DMS79 treated with DMSO at 0.1 percent for 48 hours (cell line): ENCODE data around the gene GRXCR1.

Experiments
- DNase-seq: peaks from one replicate; lab custom pipeline; 2025; lab: John Stamatoyannopoulos, UW

GRXCR1 gene

DNA sequence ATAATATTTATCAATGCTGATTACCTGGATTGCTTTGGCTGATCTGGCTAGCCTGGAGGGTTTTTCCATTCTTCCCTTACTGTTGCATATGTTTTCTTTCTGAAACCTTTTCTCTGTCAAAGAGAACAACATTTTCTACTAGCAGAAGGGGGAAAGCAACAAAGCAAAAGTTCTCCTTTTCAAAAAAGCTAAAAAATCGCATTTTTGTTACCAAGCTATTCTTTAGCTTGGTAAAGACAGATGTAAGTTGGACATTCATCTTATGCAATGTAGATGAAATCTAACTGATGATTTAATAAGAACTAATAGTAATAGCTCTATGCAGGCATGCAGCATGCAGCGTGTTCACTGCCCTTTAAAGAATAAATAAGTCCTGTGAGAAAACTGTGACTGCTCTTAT lies at the start of gene GRXCR1:
Gene GRXCR1, plus strand, starts transcription at position 301 of the 400 bp plus-strand sequence. CDS start 554 bp downstream, outside the sequence.
- no peak for DNase-seq

DNA sequence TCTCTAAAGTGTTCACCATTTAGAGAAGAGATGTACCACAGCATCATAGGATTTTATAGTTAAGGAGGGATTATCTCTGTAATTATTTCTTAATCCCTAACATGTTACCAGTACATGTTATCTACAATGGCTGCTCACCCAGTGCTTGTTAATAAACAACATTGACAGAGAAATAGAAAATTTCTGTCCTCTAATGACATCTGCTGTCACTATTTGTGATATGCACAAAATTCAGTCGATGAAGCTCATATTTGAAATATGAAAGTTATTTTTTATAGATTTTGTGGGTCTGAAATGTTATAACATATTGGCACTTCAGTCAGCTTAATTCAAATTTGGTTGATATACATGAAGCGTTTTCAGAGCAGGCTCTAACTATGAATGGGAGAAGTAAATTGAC lies 48.8 kb upstream of the GRXCR1 start:
- no peak for DNase-seq

DNA sequence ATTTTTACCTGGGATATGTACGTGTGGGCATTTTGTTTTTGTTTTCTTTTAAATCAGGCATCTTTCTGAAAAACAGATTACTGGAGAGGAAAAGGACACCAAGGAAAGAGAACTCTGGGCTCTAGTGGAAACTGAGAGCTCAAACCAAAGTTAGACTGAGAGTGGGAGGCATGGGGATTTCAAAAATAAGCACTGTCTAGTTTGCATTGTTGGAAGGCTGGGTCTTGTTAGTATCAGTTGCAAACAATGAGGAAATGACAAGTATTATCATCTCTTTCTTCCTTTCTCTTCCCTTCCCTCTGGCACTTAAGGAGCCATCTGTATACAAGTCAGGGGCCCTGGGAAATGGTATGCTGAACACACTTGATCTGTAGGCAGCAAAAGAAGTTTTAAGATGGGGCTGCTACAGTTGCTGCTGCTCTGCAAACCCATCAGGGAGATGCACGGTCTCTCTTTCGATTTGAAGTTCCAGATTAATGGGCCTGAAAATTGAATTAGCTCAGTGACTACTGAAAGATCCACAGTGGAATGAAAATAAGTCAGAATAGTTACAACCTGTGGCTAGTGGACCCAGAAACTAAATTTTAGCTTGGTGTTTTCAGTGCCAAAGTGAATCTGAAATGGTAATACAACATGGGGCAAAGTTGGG lies 48.0 kb upstream of the GRXCR1 start:
- DNase-seq, result no peak

DNA sequence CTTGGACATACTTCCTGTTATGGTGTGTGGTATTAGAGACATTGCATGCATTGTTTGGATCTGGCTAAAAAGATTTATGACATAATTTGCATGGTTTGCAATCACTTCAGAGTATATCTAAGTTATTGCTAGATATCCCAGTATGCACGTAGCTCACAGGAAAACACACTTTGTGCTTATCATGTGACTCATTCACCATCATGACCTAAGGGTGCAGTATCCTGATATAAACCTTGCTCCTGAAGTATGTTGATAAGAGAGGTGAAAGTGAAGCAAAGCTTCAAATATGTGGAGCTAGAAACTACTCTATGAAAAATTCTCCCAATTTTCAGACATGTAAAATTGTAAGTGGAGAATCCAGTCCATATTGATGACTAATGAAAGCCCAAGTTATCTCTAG lies 46.9 kb upstream of the GRXCR1 start:
- DNase-seq, result no peak

DNA sequence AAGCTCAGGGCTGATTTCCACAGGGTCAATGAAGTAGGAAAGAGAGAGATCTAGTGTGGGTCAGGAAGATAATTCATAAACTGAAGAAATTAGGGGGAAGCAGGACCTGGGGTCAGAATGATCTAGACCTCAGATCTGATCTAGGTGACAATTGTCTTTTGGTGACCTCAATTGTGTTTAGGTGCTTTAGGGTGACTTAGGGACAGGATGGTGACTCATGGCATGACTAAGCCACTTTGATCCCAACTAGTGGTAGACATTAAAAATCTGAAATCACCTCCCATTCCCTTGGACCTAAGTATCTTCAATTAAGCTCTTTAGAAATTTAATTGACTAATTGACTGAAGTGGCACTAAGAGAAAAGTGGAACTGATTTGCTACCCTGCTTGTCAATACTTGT lies 36.7 kb upstream of the GRXCR1 start:
- DNase-seq, result no peak

DNA sequence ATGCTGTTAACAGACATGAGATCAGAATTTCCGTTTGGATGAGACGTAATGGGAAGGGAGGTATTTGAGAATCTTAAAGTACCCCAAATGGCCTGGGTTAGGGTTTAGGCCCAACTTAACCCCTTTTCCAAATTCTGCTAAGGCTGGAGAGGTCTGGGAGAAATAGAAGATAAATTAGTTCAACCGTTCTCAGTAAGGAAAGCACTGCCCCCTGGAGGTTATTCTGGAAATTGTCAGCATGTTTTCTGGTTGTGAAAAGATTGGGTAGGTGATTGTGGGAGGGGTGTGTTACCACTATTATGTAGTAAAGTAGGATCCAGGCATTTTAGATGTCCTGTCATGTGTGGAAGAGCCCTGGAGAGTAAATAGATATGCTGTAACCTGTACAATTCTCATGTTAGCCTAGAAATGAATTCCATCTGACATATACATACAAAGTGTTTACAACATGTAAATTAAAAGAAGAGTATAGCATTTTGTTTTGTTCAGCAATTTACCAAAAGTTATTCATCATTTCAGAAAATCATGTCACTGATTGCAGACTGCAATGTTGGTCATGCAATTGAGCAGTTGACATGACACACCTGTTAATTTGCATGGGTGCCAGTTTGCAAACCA lies 26.8 kb upstream of the GRXCR1 start:
- DNase-seq, result peak; percentile 1

DNA sequence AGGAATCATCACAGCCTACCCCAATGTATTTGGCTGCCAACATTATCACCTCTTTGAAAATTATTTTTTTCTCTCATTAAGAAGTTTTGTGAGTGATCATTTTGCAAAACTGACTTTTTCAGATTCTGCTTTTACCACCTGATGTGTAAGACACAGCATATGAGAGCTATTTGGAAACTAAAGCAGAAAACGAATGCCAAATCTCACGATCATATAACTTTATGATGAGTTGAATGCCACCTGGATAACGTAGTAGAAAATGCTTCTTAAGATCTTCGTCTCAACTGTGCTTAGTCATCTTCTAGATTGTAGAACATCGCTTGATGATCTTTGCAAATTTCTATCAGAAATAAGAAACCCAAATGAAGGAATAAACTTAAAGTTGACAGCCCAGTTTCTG lies 21.3 kb upstream of the GRXCR1 start:
- no peak for DNase-seq

DNA sequence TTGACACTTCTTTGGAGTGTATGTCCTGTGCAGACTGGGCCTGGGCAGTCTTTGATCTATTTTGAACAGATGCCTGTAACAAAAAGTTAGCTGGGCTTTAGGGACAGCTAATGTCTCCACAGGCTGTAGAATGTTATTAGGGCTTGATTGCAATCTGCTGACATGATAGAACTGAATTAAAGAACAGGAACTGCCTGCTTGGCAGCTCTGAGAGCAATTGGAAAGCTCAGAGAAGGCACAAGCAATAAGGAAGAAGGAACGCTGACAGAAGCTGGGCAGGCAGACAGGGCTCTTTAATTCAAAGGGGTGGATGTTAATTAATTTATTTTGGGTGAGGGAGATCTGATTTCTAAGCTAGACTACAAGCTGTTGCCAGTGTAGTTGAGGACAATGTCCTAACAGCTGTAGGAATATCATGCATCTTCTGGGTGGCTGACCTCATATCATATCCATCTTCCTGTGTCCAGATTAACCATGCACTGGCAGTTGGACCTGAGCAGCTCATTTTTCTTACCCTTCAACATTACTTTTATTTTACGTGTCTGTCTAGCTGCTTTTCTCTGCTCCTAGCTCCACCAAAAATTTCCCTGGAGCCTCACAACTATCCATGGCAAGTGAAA lies 20.7 kb upstream of the GRXCR1 start:
- DNase-seq, result no peak

DNA sequence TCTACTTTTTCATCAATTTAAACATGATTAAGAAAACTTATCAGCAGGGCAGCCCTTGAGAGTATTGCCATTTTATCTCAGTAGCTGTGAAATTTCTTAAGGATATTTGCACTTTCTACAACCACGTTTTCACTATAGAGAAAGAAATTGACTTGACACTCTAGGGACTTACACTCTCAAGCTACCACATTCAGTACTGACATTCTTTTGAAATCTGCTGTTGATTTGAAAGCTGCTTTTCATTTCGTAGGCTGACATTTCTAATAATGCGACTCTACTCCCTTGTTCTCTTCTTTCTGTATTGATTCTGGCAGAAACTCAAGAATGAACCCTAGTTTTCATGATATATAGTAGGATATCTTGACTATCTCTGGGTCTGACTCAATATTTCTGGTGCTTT lies 13.7 kb upstream of the GRXCR1 start:
- no peak for DNase-seq

DNA sequence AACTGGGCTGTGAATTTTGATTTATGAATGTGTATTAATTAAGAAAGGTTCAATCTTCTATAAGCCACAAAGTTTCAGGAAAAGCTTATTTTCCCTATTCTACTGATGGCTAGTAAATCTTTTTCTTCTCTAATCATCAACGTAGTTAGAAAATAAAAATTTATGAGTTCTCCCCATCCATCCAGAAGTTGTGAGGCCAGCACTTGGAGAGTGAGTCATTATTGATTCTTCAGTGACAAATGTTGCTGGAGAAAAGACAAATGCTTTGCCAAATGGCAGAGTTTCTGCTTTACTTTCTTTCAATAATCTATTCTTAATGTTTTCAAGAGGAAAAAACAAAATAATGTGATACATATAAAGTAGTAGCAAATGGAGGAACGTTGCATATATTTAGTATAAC lies 11.3 kb upstream of the GRXCR1 start:
- DNase-seq, result no peak

DNA sequence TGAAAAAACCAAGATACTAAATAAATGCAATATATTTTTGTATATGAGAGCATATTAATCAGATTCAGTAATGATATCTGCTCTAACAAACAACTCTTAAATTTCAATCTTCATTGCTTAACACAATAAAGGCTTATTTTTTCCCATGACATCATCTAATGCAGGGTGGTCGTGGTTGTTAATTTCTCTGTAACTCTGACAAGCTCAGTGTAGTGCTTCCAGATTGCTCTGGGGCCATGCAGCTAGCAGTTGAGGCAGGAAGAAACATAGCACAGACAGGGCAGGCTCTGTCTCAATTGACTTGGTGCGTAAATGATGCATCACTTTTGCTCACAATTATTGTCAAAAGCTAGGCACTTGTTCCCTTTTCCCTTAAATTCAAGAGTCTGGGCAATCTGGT lies 869 bp upstream of the GRXCR1 start:
- no peak for DNase-seq

DNA sequence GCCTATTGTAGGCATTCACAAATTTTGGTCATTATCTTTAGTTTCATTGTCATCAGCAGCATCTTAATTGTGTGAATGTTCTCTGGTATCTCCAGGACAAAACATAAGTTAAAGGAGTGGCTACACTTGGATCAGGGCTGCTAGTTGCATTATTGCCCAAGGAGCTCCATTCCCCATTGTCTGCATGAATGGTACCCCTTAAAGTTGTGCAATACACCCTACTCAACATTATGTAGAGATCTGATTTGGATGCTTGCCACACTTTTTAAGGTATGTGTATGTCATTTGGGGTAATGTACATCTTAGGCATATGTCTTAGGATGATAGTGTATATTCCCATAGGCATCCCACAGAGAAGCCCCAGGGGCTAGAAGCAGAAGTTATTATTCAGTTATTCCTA lies 2.9 kb downstream of the GRXCR1 start:
- DNase-seq, result no peak

DNA sequence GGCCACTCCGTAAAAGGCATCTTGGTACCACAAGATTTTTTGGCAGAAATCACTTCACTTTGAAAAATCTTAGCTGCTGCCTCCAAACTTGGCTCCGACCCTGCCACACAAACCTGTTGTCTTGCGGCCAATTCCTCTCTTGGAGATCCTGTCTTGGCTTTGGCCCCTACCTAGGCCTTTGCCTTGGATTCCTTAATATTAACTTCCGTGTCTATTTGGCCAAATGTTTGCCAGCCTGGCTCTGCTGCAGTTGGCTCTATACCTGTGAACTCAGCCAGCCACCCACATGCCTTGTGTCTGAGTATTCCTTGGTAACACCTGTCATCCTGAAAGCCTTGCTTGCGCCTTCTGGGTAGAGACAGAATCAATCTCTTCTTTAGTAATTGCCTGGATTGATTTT lies 12.5 kb downstream of the GRXCR1 start:
- DNase-seq, result no peak

DNA sequence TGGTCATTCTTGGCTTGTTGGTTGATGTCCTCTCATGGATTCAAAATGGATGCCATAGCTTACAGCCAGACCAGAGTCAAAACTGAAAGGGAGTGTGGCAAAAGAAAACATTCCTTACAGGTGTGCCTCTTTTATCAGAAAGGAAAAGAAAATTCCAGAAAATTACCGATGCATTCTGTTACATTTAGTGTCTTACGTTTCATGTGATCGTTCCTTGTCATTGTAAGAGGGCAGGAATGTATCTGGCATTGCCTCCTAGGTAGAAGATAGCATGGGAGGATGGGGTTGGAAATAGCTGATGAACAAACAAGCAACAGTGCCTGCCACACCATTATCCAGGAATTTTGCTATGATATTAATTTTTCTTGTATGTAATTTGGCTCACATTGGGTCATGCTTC lies 13.1 kb downstream of the GRXCR1 start:
- DNase-seq, result no peak

DNA sequence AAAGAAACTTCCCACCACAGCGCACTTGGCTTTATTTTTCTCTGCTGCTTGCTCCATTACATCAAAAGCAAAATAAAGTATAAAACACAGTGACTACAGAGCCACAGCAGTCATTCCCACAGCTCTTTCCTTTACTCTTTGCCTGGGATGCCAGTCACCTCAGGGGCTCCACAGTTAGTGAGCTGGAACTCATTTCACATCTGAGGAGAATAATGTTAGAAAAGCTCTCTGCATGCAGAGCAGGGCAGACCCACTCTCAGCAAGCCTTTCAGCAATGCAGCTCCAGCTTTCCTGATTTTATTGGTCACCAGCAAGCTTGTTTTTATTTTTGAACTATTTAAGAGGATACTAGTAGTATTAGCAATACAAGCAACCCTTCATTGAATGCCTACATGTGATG lies 13.8 kb downstream of the GRXCR1 start:
- DNase-seq, result no peak

DNA sequence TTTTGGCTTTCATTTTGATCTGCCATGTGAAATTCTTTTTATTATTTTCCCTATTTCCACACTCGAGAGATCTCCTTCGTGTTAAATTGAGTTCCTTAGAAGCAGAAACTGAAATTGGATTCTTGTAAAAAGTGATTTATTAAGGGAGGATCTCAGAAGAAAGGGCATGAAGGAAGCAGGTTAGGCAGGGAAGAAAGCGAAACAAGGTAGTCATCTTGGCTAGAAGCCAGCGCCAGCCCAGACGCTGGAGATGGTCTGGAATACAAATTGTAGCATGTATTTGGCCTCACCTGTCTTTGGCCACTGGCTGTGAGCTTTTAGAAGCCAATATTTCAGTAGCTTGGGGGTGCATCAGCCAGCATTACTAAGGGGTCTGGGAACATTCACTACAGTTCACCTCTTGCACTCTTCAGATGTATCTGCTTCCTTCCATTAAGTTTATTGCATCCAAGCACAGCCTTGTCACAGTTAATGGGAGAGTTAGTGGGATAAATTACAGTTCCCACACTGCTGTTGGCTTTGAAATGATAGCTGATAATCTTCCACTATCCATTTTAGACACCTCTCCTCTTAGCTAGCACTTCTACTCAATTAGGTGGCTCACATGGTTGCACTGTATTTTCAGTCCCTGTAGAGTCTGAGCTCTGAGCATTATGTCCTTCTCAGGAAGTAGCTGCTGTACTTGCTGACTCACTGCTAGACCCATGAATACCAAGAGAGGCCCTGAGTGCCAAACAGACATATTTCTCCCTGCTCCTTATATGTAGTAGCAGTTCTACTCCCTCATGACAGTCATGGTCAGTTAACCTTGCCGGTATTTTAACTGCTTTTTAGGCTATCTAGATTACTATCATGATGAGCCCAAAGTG lies 14.6 kb downstream of the GRXCR1 start:
- no peak for DNase-seq

DNA sequence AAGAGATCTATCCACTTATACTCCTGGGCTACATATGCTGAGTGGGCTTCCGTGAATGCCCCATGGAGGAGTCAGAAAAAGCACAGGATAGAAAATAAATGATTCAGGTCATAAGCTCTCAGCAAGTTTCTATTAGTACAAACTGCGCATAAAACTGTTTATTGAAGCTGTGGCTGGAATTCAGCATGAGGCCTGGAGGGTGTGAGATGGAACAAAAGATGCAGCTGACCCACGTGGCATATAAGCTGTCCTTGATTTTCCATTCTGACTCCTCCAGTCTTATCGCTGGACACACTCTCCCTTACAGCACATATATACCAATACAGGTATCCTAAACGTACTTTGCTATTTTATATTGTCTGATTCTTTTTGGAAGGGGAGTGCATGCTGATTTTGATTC lies 17.9 kb downstream of the GRXCR1 start:
- no peak for DNase-seq

DNA sequence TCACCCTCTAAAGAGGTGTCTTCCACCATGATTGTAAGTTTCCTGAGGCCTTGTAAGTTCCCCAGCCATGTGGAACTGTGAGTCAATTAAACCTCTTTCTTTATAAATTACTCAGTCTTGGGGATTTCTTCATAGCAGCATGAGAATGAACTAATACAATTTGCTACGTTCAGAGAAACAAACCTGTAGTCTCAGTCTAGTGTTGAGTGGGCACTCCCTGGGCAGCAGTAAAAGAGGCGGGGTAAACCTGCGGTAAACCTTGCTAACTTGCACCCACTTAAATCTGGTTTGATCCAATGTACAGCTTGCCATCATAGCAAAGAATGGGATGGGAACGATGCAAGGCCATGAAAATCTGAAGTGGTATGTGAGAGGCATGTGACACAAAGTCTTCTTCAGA lies 22.4 kb downstream of the GRXCR1 start:
- no peak for DNase-seq

DNA sequence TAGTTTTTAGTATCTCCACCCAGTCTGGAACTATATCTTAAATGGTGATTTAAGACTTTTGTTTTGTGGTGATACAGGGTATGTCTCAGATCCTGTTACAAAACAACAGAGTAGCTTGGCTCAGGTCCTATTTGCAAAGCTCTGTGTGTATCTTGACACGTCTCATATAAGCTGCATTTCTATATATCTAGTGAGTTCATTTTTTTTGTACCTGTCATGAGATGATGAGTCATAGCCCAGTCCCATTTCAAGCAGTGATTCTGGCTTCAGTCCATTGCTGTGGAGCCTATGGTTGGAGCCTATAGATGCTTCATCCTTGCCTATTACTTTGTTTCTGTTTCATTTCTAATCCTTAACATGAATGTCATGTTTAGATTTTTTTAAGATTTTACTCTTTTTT lies 23.0 kb downstream of the GRXCR1 start:
- no peak for DNase-seq

DNA sequence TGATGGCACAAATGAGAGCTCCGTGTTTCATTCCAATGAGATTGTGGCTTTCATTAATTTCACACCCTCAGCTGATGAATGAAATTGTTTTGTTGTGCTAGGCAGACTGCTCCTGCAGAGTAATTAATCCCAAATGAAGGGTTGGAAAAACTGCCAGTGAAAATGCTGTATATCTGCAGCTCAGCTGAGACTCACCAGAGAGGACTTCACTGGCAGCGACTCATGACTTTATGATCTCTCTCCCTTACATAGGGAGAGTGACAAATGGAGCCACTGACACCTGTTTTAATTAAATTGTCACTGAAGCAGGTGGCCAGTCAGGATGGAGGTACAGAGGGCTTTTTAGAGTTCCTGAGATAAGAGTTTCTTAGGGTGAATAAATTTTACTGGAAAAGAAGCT lies 24.8 kb downstream of the GRXCR1 start:
- DNase-seq, result no peak

DNA sequence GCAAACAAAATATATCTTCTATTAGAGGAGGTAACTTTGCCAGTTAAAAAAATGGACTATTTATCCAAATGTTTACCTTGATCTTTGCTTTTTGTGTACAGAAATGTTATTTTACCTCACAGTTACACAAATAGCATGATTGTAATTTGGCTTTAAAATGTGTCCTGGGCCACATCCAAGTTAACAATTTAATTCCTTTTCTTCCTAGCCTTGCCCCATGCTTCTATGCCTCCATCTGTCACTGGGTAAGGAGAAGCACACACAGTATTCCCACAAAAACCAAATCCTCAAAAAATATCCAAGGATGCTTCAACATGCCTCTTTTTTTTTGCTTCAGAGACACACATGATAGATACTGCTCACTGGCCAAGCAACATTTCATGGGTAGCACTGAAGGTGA lies 30.9 kb downstream of the GRXCR1 start:
- no peak for DNase-seq

DNA sequence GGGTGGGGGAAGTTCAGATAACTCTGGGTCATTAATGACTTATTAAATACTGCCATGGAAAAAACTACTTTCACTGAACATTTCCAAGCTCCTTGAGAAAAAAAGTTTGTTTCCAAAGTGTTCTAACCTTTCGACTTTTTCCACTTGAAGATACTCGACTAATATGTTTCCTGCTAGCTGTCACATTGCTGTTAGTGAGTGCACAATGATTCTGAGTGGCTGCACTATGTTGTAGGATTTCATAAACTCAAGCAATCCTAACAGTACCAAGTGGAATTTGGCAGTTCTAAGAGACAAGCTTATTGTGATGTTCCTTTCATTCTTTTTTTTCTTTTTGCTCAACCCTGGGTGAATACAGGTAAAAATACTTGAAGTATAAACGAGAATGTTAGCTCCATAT lies 33.4 kb downstream of the GRXCR1 start:
- no peak for DNase-seq

DNA sequence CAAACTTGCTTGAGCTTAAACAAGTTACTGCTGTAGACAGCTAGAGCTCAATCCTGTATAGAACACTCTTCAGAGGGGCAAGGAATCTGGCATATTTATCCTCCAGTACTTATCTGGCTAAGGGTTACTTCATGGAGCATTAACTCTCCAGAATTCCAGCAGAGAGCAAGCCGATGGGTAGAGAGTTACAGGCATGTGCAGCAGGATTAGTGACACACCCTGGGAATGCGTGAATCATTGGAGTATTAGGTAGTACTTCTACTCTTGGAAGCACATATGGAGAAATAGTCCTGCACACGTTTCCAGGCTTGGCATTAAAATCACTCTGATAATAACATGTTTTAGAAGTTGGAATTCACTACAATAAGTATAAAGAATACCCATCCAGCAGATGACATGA lies 35.4 kb downstream of the GRXCR1 start:
- DNase-seq, result no peak
